ENCODE results near the gene CDKN2D.

Gene CDKN2D

DNA sequence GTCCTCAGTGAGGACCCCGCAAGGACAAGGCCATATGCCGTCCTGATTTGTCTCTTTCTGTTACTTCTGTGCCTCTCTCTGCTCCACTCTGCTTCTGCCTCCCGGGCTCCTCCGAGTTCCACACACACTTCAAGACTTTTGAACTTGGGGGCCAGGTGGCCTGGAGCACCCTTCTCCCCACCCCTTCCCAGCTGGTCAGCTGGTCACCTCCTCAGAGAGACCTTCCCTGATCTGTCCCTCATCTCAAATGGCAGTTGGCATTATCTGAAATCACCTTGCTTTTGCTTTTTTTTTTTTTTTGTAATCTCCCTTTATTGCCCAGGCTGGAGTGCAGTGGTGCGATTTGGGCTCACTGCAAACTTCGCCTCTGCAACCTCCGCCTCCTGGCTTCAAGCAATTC, 49.4 kb downstream of the CDKN2D start:
- TF ChIP-seq CTCF (conservative IDR thresholded peaks at IDR 0.05; ENCODE audit: low read depth, low read length): no peak
- no peak overlapping the region for H3K4me3 ChIP-seq (ENCODE audit: low read length)
- no peak for DNase-seq (ENCODE audit: low read depth)

DNA sequence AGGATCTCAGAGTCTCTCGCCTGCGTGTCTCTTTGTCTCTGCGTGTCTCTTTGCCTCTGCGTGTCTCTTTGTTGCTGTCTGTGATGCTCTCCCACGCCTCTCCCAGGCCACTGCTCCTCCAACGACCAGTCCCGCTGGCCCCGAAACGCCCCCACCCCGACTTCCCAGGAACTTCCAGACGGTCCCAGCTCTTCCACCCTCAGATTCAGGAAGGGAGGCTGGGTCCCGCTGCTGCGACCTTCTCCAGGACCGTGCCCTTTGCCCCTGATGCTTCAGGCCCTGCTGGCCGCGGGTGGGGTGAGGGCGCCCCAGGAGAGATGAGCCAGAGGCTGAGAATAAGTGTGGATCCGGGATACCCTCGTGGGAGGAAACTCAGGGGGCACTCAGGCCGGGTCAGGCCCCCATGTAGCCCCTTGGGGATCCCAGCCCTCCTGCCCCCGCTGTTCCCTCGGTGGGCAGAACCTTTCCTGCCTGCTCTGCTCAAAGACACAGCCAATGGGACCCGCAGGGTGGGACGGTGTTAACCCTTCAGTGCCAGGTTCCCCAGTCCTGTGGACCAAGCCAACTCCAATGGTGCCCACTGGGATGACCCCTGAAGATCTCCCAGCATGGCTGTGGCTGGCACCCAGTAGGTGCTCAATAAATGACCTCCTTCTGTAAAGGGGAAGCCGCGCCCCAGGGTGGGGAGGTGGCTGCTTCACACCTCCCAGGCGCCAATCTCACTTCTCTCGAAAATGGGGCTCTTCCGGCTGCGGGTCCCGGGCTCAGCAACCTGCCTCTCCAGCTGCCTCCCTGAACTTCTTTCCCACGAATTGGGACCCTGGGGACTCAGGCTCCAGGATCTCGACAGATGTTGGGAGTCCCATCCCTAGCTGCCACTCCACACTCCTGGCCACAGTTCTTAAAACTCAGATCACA, 50.1 kb downstream of the CDKN2D start:
- no peak for DNase-seq (ENCODE audit: low read depth)
- H3K4me3 ChIP-seq (ENCODE audit: low read length): no peak overlapping the region

DNA sequence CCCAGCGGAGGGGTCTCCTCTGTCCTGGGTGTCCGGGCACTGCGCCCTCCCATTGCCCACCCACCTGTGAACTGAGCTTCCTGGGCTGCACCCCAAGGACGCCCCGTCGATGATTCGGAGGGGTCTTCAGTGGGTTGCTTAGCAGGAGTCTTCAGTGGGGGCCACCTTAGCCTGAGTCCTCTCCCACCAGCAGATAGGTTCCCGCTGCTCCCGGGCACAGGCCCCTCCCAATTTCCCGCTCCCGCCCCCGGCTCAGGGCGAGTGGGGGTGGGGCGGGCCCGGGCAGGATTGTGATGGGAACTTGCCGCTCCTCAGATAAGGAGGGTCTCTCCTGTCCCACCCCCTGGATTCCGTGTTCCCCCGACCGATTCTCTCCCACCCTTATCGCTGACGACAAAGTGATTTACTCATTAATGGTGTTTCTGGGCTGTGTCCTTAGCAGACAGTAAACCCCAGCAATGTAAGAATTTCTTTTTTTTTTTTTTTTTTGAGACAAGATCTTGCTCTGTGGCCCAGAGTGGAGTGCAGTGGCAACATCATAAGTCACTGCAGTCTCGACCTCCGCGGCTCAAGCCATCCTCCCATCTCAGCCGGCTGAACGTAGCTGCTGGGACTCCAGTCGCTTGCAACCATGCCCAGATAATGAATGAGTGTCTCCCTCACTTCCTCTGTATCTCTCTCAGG, 50.9 kb downstream of the CDKN2D start:
- peak overlapping the region; percentile 39 for H3K4me3 ChIP-seq (ENCODE audit: low read length)
- TF ChIP-seq CTCF (conservative IDR thresholded peaks at IDR 0.05; ENCODE audit: low read depth, low read length): no peak
- DNase-seq (ENCODE audit: low read depth): no peak

More for the DNA sequence above, 50.1 kb downstream of the CDKN2D start:
- TF ChIP-seq CTCF (conservative IDR thresholded peaks at IDR 0.05; ENCODE audit: low read depth, low read length): no peak

GRCh38 chr19:10517361-10517759, 51.4 kb downstream of the CDKN2D start, which contains the start of gene S1PR5:
S1PR5 (minus strand) TSS chr19:10517447; CDS start chr19:10515011, 2,436 bp downstream.
- TF ChIP-seq CTCF (conservative IDR thresholded peaks at IDR 0.05; ENCODE audit: low read depth, low read length): no peak
- H3K4me3 ChIP-seq (ENCODE audit: low read length): peak within 1 kb of the TSS; percentile 45
- DNase-seq (ENCODE audit: low read depth): no peak

DNA sequence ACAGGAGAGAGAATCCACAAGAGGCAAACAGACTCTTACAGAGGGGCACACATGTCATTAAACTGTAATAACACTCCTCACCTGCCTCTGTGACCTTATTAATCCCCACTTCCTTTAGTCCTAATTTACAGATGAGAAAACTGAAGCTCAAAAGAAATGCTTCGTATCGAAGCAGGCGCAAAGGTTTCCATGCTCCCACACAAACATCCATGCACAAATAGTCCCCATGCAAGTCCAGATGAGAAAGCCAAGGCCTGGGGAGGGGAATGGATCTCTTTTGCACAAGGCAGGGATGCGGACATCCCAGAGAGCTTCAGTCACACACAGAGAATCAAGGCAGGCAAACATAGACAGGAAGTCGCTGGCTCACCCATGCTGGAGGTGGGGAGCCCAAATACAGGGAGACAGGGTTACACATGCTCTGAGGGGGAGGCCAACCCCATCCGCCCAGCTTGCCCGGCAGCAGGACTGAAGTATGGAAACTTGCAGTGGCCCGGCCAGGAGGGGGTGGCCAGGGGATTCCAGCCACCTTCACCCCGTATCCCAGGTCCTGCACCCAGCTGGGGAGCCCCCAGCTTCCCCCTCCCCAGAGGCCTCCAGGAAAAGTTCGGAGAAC, 52.0 kb downstream of the CDKN2D start:
- DNase-seq (ENCODE audit: low read depth): no peak
- H3K4me3 ChIP-seq (ENCODE audit: low read length): peak overlapping the region; percentile 45
- no peak for TF ChIP-seq CTCF (conservative IDR thresholded peaks at IDR 0.05; ENCODE audit: low read depth, low read length)

Data from retinal pigment epithelial cell (primary cell).